GM23248 (cell line): Measurements from ENCODE around the gene TNS3. TPM values are rescaled to one million over a fixed set of nuclear protein-coding genes. Genes with fewer than 3 reads are reported as not detected.
A peak's percentile ranks its signal among the peaks of the same experiment; 100 is the strongest.

ENCODE experiments used
- DNase-seq: peaks from one replicate; pipeline ENCODE4 v3.0.0-alpha.2; 2015
- H2AFZ ChIP-seq: fragments of 200-600 bp; sonication (generic); 2 replicates; pipeline ENCODE4 v1.6.1; 2016; ENCODE audit warnings: antibody characterized with exemption
- H3F3A ChIP-seq: fragments of 200-600 bp; sonication (generic); 2 replicates; pipeline ENCODE4 v1.6.1; 2016; ENCODE audit warnings: mild to moderate bottlenecking, antibody characterized with exemption, mixed run types; ENCODE audit not compliant: insufficient read depth
- H3K27ac ChIP-seq: fragments of 200-600 bp; sonication (generic); 2 replicates; pipeline ENCODE4 v1.5.1; 2016; ENCODE audit warnings: mild to moderate bottlenecking
- H3K27me3 ChIP-seq: fragments of 200-600 bp; sonication (generic); replicated peaks from 2 replicates; pipeline ENCODE4 v1.6.1; 2016; ENCODE audit warnings: mild to moderate bottlenecking; ENCODE audit not compliant: insufficient read depth
- H3K36me3 ChIP-seq: fragments of 200-600 bp; sonication (generic); 2 replicates; pipeline ENCODE4 v1.6.1; 2016; ENCODE audit warnings: low read depth, mild to moderate bottlenecking
- H3K4me1 ChIP-seq: fragments of 200-600 bp; sonication (generic); 2 replicates; pipeline ENCODE4 v1.6.1; 2016; ENCODE audit warnings: mild to moderate bottlenecking; ENCODE audit not compliant: insufficient read depth
- H3K4me2 ChIP-seq: fragments of 200-600 bp; sonication (generic); one replicate; pipeline ENCODE4 v1.6.1; 2016; ENCODE audit warnings: mild to moderate bottlenecking; ENCODE audit not compliant: unreplicated experiment
- H3K4me3 ChIP-seq: fragments of 200-600 bp; sonication (generic); 2 replicates; pipeline ENCODE4 v1.5.1; 2016; ENCODE audit warnings: mild to moderate bottlenecking
- H3K79me2 ChIP-seq: fragments of 200-600 bp; sonication (generic); 2 replicates; pipeline ENCODE4 v1.6.1; 2016; ENCODE audit warnings: mild to moderate bottlenecking; ENCODE audit not compliant: insufficient read depth
- H3K9ac ChIP-seq: fragments of 200-600 bp; sonication (generic); 2 replicates; pipeline ENCODE4 v1.6.1; 2016; ENCODE audit warnings: mild to moderate bottlenecking
- H3K9me2 ChIP-seq: fragments of 200-600 bp; sonication (generic); 2 replicates; pipeline ENCODE4 v1.6.1; 2016; ENCODE audit warnings: mixed run types, mild to moderate bottlenecking, moderate library complexity; ENCODE audit not compliant: insufficient read depth
- H3K9me3 ChIP-seq: fragments of 200-600 bp; sonication (generic); one replicate; pipeline ENCODE4 v1.6.1; 2017; ENCODE audit warnings: low read depth
- H4K20me1 ChIP-seq: fragments of 200-600 bp; sonication (generic); 2 replicates; pipeline ENCODE4 v1.6.0; 2016; ENCODE audit not compliant: insufficient read depth
- EZH2 ChIP-seq: fragments of 200-600 bp; sonication (generic); IDR thresholded peaks from 2 replicates; pipeline ENCODE4 v1.6.1; 2018; ENCODE audit warnings: antibody characterized with exemption, mild to moderate bottlenecking; ENCODE audit not compliant: insufficient read depth, poor library complexity, severe bottlenecking
- EZH2phosphoT487 ChIP-seq: fragments of 200-600 bp; sonication (generic); IDR thresholded peaks from 2 replicates; pipeline ENCODE4 v1.6.1; 2018; ENCODE audit warnings: antibody characterized with exemption, moderate library complexity, mild to moderate bottlenecking, low read depth; ENCODE audit not compliant: insufficient read depth
- WGBS, 2 experiments: methylation state at CpG; one replicate each; pipeline ENCODE4 v1.1.6; 2015 to 2017; ENCODE audit warnings: low lambda C conversion rate in 2 of 2, low coverage in 1 of 2; ENCODE audit errors: missing lambda C conversion rate in 2 of 2; 5-methylcytosine and 5-hydroxymethylcytosine counted together
- in situ Hi-C: fragments of 300-500 bp; cut with MboI; formaldehyde crosslinking; loops from 2 replicates; pipeline ENCODE4 v1.15.0; 2020
- polyA plus RNA-seq: library from polyadenylated mRNA; unstranded; fragments of >200 nt; fragmentation: Nextera tagmentation; extraction: Ambion mirVana; gene quantifications from 2 replicates; pipeline ENCODE4 v1.2.1, GENCODE V29; 2016
- total RNA-seq: library from RNA; depleted of rRNA; stranded (reverse); fragments of >200 nt; shearing (Covaris generic); gene quantifications from 2 replicates; pipeline ENCODE4 v1.2.3, GENCODE V29; 2014

TNS3 gene
- total and polyA plus RNA-seq, 2 experiments from 2014 or later, result 18.6 to 47.0 TPM

DNA sequence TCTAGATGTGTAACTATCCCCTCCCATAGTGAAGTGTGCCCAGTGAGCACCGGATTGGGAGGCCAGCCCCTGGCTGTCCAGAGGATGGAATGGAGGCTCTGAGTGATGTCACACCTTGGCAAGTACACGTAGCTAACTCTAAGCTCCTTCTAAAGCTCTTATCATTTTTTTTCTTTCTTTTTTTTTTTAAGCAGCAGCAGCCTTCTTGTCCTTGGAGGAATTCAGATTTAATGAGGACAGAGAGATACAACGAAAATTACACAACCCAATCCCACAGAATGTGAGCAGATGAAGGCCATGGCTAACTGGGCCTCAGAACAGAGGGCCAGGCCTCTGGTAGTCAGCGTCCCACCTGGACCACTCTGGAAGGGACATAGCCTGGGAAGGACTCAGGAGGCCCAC, 11.3 kb downstream of the TNS3 start:
- H3K36me3 ChIP-seq, result no peaks in the 10 kb centered on the region
- no peak overlapping the region for H3K4me3 ChIP-seq
- TF ChIP-seq EZH2phosphoT487 (no peak), EZH2 (no peak)
- WGBS, 2 experiments, result 22 to 30% methylated on average over 4 of the region's 4 CpGs
- H3K9ac ChIP-seq, result peak overlapping the region; percentile 80
- peaks cover 52% of the 10 kb centered on the region for H3K4me1 ChIP-seq
- no peaks in the 10 kb centered on the region for H3K9me2 ChIP-seq
- peak overlapping the region; percentile 92 for H3K27ac ChIP-seq
- H3K79me2 ChIP-seq, result peaks cover 68% of the 10 kb centered on the region
- H3K9me3 ChIP-seq, result no peaks in the 10 kb centered on the region
- no peaks in the 10 kb centered on the region for H4K20me1 ChIP-seq
- DNase-seq, result peak; percentile 70
- no peaks in the 10 kb centered on the region for H3K27me3 ChIP-seq
- in situ Hi-C loops, result no loop called here
- no peak overlapping the region for H2AFZ ChIP-seq
- peaks cover 55% of the 10 kb centered on the region for H3F3A ChIP-seq
- peak overlapping the region; percentile 76 for H3K4me2 ChIP-seq

DNA sequence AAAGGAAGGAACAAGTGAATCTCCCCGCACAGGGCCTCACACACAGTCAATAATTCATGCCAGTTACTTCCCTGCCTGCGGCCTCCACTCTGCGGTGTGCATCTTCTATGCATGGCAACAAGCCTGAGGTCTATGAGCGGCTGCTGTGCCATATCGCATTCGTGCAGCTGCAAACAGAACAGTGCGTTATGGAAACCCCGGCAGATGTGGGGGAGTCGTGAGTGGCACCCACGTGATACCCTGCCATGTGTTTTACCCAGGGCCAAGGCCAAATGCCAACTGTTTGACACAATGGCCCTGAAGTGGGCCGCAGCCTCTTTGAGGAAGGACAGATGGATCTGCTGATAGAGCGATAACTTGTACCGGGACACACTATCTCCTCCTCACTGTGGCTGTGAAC, 13.4 kb downstream of the TNS3 start:
- no peaks in the 10 kb centered on the region for H3K9me3 ChIP-seq
- H3K4me3 ChIP-seq, result no peak overlapping the region
- no peak overlapping the region for H3K27ac ChIP-seq
- 88 to 92% methylated on average over 13 of the region's 13 CpGs for WGBS, 2 experiments
- TF ChIP-seq EZH2 (no peak), EZH2phosphoT487 (no peak)
- peaks cover 35% of the 10 kb centered on the region for H3F3A ChIP-seq
- peaks cover 74% of the 10 kb centered on the region for H3K79me2 ChIP-seq
- peaks cover 37% of the 10 kb centered on the region for H3K4me1 ChIP-seq
- H2AFZ ChIP-seq, result no peak overlapping the region
- no peaks in the 10 kb centered on the region for H3K27me3 ChIP-seq
- no peaks in the 10 kb centered on the region for H3K36me3 ChIP-seq
- H3K4me2 ChIP-seq, result no peak overlapping the region
- H4K20me1 ChIP-seq, result no peaks in the 10 kb centered on the region
- no peaks in the 10 kb centered on the region for H3K9me2 ChIP-seq
- no peak overlapping the region for H3K9ac ChIP-seq
- in situ Hi-C loops, result no loop called here
- DNase-seq, result no peak

DNA sequence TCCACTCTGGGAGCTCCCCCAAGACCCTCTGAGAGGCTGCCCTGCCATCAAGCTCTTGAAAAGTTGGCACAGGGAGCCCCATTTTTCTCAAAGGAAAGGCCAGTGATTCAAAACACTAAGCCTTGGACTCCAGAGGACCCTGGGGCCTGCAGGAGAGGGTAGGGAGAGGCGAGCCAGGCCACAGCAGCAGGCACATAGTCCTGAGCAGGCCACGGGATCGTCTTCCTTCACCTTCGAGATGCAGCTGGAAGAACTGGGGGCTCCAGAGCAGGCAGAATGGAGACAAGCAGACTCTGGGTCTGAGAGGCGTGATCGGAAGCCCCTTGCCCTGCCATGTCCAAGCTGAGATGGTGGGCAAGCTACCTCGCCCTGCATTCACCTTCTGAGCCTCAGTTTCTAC, 13.9 kb downstream of the TNS3 start:
- Histone ChIP-seq H3K9me3 (no peaks in the 10 kb centered on the region), H3K9me2 (no peaks in the 10 kb centered on the region), H3F3A (peaks cover 30% of the 10 kb centered on the region), H3K4me2 (no peak overlapping the region), H2AFZ (no peak overlapping the region), H3K27ac (no peak overlapping the region), H3K9ac (no peak overlapping the region), H3K4me1 (peaks cover 32% of the 10 kb centered on the region), H3K79me2 (peaks cover 79% of the 10 kb centered on the region), H4K20me1 (no peaks in the 10 kb centered on the region), H3K27me3 (no peaks in the 10 kb centered on the region), H3K4me3 (no peak overlapping the region), H3K36me3 (no peaks in the 10 kb centered on the region)
- DNase-seq, result no peak
- 92 to 95% methylated on average over 7 of the region's 7 CpGs for WGBS, 2 experiments
- no peak for TF ChIP-seq EZH2phosphoT487
- TF ChIP-seq EZH2, result no peak
- in situ Hi-C loops, result no loop called here

DNA sequence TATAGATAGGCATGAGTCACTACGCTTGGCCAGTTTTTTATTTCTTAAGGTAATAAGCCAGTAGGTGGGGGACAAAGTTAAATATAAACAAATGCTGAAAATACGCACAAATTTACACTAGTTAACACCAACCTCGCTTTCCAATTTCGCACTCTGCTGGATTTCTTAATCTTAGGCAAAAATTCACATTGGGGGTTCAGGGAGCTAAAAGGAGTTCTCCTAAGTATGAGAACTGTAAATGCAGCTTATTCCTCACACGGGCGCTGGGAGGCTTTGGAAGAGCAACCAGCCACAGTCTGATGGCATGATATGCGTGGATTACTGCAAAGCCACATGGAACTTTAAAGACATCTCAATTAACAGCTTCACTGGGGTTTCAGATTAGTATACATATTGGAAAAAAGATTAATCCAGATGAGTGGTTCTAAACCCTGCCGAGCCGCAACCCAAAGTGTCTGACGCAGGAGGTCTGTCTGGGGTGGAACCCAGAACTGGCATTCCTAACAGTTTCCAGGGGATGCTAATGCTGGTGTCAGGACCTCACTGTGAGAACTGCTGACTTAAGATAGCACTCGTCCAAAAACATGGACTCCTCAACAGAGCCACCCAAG, 16.2 kb downstream of the TNS3 start:
- no peak overlapping the region for H3K9ac ChIP-seq
- no peaks in the 10 kb centered on the region for H3K36me3 ChIP-seq
- no peak overlapping the region for H2AFZ ChIP-seq
- H4K20me1 ChIP-seq, result no peaks in the 10 kb centered on the region
- H3K27ac ChIP-seq, result no peak overlapping the region
- H3K4me2 ChIP-seq, result no peak overlapping the region
- H3K4me3 ChIP-seq, result no peak overlapping the region
- no peaks in the 10 kb centered on the region for H3K9me2 ChIP-seq
- WGBS, 2 experiments, result 86% methylated on average over 11 of the region's 11 CpGs
- peaks cover 90% of the 10 kb centered on the region for H3K79me2 ChIP-seq
- in situ Hi-C loops, result no loop called here
- peaks cover 10% of the 10 kb centered on the region for H3F3A ChIP-seq
- TF ChIP-seq EZH2phosphoT487 (no peak), EZH2 (no peak)
- no peak for DNase-seq
- H3K9me3 ChIP-seq, result no peaks in the 10 kb centered on the region
- no peaks in the 10 kb centered on the region for H3K27me3 ChIP-seq
- H3K4me1 ChIP-seq, result peaks cover 9% of the 10 kb centered on the region
